T-helper 9 cell (primary cell): ENCODE measurements around the gene EPG5.
"Not testable (repeated sequence)": the region's sequence is repeated elsewhere in the genome, so short reads cannot be mapped to it uniquely, and the experiment has no call there.

Experiments used
- DNase-seq: peaks from one replicate; pipeline ENCODE4 v3.0.0-alpha.2; 2020
- total RNA-seq, 2 donors: gene quantifications; one replicate each; lab custom pipeline; 2026; lab: John Stamatoyannopoulos, UW

EPG5 gene
- total RNA-seq, result 139 to 142 reads per million in 2 donors

DNA sequence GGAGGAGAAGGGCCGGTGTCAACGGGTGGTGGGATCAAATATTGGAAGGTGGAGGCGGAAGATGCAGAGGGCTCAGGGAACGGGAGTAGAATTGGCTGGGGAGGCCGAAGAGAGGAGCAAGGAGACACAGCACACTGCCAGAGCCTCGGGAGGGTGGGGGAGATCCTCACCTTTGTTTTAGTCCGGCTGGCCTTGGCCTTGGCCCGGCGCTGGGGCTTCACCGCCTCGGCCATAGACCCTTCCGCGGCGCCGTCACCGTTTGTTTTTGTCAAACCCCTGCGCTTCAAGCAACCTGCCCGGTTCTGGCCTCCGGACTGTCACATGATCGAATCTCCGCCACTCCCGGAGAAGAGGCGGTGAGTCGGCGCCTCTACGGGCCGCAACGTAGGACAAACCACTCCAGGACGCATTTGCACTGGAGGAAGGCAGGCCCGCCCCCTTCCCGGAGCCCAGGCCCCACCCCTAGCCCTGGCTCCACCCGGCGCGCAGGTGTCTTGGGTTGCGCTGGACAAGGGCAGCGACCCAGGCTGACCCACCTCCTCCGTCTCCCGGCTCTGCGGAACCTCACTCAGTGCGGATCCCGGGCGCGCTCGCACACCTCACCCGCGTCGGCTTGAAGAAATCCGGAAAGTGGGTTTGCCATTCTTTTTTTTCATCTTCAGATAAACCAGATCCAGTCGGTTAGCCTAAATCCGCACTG lies at the start of gene EPG5:
EPG5 (minus strand) TSS at position 323 of the 700 bp plus-strand sequence; CDS start at position 233, 90 bp downstream.
- peak; percentile 87 for DNase-seq

GRCh38 chr18:46013484-46014189 lies 46.5 kb upstream of the EPG5 start:
- DNase-seq, result no peak

GRCh38 chr18:46010676-46011075 lies 43.5 kb upstream of the EPG5 start:
- no peak for DNase-seq

DNA sequence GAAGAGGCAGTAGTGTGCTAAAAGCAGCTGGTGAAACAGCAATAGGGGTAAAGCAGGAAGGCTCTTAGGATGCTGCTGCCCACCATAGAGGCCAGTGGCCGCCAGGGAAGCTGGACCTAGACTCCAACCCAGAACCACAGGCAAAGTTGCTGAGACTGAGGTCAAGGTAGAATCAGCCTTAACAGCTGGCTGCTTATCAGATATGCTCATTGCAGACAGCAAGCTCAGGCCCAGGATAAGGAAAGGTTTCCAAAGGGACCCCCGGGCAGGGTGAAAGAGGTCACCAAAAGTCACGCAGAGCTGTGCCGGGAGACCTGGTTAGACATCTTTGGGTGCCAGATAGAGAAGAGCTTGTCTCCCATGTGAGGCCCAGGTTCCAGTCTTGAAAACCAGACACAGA lies 42.9 kb upstream of the EPG5 start:
- no peak for DNase-seq

GRCh38 chr18:46009125-46009840 lies 42.2 kb upstream of the EPG5 start:
- DNase-seq, result no peak

- no peak for DNase-seq
These were observed 41.4 kb upstream of the EPG5 start for GRCh38 chr18:46008531-46008930.

- DNase-seq, result no peak
These were observed 40.0 kb upstream of the EPG5 start for GRCh38 chr18:46007165-46007564.

- no peak for DNase-seq
These were observed 35.8 kb upstream of the EPG5 start for GRCh38 chr18:46002934-46003333.

- DNase-seq, result no peak
These were observed 34.8 kb upstream of the EPG5 start for GRCh38 chr18:46001892-46002291.

DNA sequence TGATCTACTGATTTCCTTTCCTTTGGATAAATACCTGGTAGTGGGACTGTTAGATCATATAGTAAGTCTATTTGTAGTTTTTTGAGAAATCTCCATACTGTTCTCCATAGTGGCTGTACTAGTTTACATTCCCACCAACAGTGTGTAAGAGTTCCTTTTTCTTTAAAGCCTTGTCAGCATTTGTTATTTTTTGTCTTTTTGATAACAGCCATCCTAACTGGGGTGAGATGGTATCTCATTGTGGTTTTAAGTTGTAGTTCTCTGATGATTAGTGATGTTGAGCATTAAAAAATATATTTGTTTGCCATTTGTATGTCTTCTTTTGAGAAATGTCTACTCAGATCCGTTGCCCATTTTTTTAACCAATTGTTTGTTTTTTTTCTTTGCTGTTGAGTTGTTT lies 33.9 kb upstream of the EPG5 start:
- no peak for DNase-seq

- DNase-seq, result no peak
These were observed 32.4 kb upstream of the EPG5 start for GRCh38 chr18:45999536-45999935.

DNA sequence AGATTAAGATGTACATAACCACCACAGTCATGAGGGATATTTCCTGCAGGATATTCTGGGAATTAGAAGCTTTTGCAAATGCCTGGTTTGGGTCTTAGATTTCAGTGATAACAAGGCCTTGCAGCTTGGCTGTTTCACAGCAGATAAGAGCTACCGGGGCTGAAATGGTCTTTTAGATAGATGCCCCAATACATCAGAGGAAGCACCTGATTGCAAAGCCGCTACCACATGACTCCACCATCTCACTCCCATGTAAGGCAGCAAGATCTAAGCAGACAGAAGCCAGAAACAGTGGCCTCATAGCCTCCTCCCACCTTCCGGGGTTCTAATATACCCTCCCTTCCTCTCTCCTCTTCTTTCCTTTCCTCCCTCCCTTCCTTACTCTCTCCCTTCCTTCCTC lies 31.1 kb upstream of the EPG5 start:
- no peak for DNase-seq

GRCh38 chr18:45997700-45998151 lies 30.6 kb upstream of the EPG5 start:
- DNase-seq, result no peak

DNA sequence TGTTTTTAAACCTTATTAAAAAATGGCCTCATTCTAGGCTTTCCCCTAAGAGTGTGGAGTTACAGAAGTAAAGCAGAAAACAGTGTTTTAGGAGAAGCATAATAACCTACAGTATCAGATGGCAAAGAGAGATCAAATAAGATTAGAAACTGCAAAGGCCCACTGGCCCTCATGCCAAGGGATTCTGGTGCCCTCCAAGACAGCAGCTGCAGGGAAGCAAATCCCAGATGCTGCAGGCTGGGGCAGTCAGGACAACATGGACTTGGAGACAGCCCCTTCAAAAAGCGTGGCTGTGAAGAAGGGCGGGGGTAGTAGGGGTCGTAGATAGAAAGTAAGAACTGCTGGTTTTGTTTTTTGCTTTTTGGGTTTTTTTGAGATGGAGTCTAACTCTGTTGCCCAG lies 28.3 kb upstream of the EPG5 start:
- no peak for DNase-seq

DNA sequence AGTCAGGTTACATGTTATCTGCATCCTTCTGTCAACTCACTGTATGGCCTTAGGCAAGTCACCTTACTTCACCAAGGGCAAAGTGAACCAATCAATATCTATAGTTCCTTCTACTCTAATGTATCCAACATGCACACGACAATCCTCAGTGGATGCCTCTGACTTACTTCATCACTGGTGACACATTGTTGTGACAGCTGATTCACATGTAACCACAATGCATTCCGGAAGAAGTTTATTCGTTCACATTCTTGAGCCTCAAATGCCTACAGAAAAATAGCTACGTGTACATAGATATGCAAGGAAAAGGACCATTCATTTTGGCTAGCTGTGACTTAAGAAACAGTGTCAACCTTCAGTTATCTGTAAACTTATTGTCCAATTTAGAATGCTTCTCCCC lies 26.3 kb upstream of the EPG5 start:
- no peak for DNase-seq

DNA sequence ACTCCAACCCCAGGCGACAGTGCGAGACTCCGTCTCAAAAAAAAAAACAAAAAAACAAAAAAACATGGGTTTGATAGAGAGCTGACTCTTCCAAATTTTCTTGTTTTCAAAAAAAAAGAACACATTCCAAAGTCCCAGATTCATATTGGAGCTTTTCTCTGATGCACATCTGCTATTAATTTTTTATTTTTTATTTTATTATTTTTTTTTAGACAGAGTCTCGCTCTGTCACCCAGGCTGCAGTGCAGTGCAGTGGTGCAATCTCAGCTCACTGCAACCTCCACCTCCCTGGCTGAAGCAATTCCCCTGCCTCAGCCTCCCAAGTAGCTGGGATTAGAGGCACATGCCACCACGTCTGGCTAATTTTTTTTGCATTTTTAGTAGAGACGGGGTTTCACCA lies 25.4 kb upstream of the EPG5 start:
- DNase-seq, result not testable (repeated sequence)

DNA sequence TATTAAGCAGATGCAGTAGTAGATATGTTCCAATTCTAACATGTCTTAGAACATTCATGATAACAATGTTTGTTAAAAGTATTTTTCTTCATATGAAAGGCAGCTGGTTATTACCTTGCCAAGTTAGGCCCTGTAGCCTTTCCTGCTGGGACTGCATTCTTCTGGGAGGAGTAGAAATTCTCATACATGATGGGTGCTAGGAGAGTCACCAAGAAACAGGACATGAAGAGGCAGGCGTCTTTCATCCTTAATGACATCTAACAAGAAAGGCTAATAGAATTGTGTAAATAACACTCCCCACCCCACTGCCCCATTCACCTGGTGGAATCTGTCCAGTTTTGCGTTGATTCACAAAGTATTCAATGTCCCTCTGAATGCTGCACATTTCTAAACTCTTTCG lies 24.7 kb upstream of the EPG5 start:
- no peak for DNase-seq

GRCh38 chr18:45984546-45985235 lies 17.6 kb upstream of the EPG5 start:
- no peak for DNase-seq

DNA sequence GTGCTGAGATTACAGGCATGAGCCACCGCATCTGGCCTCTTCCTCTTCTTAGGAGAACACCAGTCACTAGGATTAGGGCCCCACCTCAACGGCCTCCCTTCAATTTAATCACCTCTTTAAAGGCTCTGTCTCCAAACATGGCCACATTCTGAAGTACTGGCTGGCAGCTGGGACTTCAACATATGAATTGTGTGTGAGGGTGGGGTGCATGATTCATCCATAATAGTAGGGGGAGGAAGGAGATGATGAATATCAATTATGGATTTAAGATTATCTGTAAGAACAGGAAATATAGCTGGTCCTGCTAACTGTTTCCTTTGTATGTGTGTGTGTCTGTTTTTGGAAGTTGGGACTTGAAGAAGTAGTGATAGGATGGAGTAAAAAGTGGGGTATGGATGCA lies 14.7 kb upstream of the EPG5 start:
- no peak for DNase-seq

DNA sequence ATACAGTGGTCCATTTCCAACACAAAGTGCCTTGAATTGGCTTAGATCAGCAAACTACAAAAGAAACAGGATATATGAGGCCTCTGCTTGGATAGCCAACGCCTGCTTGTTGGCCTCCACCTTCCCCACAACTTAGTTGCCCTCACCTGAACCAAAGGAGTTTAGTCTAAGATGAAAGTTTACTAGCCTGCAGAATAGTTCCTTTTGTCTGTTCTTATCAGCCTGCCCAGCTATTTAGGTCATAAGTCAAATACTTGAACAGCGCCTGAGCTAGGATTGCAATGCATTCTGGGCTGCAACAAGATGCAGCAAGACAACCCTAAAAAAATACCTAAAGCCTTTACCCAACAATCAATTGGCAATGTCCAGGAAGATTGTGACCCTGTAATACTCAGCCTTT lies 13.1 kb upstream of the EPG5 start:
- DNase-seq, result no peak

DNA sequence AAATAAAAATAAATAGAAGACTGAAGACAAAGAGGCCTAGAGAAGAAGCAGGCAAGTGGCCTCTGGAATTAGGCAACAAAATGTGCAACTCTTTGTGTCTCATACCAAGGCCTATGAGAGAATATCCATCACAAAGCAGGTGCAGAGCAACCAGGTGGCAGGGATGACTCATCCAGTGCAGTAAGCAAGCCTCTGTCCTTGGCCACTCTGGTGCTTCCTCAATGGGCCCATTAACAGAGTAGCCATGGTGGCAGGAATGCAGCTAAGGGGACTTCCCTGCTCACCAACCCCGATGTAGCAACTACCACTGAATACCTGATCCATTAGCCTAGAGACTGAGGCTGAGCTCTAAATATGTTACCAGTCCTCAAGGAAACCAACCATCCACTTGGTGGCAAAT lies 11.0 kb upstream of the EPG5 start:
- no peak for DNase-seq

DNA sequence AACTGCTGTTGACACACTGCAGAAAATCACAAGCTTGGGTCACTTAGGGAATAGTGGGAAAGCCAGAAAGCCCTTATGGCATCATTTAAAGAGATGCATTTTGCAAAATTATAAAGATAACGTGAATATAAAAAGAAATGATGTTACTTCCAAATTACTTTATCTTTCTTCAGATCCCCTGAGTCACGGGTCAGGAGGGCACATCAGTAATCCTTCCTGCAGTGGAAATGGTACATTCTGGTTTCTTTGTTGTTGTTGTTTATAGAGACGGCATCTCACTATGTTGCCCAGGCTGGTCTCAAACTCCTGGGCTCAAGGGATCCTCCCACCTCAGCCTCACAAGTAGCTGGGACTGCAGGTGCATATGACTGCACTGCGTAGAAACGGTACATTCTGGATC lies 9.8 kb upstream of the EPG5 start:
- DNase-seq, result no peak

- no peak for DNase-seq
These were observed 9.4 kb upstream of the EPG5 start for GRCh38 chr18:45976566-45976965.
